ENCODE data around the gene ARHGAP24.

DNA sequence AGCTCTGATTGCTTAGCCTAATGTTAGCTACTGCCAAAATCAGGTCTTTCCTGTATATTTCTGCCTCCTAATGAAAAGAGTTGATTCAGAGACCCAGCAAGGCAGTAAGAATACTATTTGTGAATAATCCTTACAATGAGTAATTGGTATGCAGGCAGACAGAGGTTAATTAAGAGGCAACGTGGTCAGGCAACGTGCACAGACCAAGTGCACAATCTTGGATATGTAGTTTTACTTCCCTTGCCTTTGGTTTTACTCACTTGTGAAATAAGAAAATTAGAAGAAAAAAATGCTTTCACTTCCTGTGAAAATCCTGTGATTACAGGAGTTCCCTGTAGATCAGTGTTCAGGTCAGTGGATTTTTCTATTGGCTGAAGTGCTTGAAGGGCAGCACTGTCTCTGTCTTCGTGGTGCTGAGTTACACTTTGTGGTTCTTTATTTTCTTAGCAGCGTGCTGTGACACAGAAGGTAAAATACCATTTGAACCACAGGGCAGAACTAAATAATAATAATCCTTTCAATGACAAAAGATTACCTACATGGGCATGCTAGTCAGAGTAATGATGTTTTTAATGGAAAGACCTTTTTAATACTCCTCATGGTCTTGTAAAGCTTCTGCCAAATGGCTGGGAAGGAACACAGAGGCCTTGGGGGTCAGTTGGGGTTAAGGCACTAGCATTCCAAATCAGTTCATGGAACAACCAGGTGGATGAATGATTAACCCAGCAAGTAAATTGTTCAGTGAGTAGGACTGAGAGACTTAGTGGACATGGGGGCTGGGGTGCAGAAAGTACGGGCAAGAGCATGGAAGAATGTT is 454.0 kb downstream of the ARHGAP24 start:
- no peak for TF ChIP-seq CTCF (IDR thresholded peaks at IDR 0.05)
- TF ChIP-seq TAF1 (IDR thresholded peaks at IDR 0.05; ENCODE audit: borderline replicate concordance, low read depth, low read length), result no peak
- no peak for TF ChIP-seq EP300 (IDR thresholded peaks at IDR 0.05; ENCODE audit: borderline replicate concordance in 1 of 2, low read depth in 1 of 2, low read length in 1 of 2)

Data from SK-N-SH (cell line).